ENCODE measurements around the gene KLHL1.

The KLHL1 gene

GRCh38 chr13:69660155-69660554 lies 448.1 kb downstream of the KLHL1 start:
- H3K27me3 ChIP-seq (ENCODE audit: control insufficient read depth in 1 of 2, insufficient read depth in 2 of 2, low read length in 2 of 2) = no peaks in the 10 kb centered on the region
- no peaks in the 10 kb centered on the region for H3K4me1 ChIP-seq (ENCODE audit: control insufficient read depth in 1 of 2, insufficient read depth in 2 of 2, low read length in 2 of 2)
- no peak overlapping the region for H3K4me3 ChIP-seq (ENCODE audit: low read depth in 1 of 2, low read length in 2 of 2)
- H3K36me3 ChIP-seq (ENCODE audit: control insufficient read depth in 1 of 2, insufficient read depth in 2 of 2, low read length in 2 of 2) = no peaks in the 10 kb centered on the region
- H3K27ac ChIP-seq (ENCODE audit: low read depth, low read length) = no peak overlapping the region
- H3K9ac ChIP-seq (ENCODE audit: low read depth in 1 of 2, low read length in 2 of 2) = no peak overlapping the region
- peaks cover 0 to 8% of the 10 kb centered on the region in 2 donors for H3K9me3 ChIP-seq (ENCODE audit: control insufficient read depth in 1 of 2, low read length in 2 of 2)

GRCh38 chr13:69657676-69658075 lies 450.6 kb downstream of the KLHL1 start:
- peaks cover 0 to 8% of the 10 kb centered on the region in 2 donors for H3K9me3 ChIP-seq (ENCODE audit: control insufficient read depth in 1 of 2, low read length in 2 of 2)
- no peaks in the 10 kb centered on the region for H3K27me3 ChIP-seq (ENCODE audit: control insufficient read depth in 1 of 2, insufficient read depth in 2 of 2, low read length in 2 of 2)
- H3K4me1 ChIP-seq (ENCODE audit: control insufficient read depth in 1 of 2, insufficient read depth in 2 of 2, low read length in 2 of 2) = no peaks in the 10 kb centered on the region
- H3K27ac ChIP-seq (ENCODE audit: low read depth, low read length) = no peak overlapping the region
- H3K36me3 ChIP-seq (ENCODE audit: control insufficient read depth in 1 of 2, insufficient read depth in 2 of 2, low read length in 2 of 2) = no peaks in the 10 kb centered on the region
- H3K9ac ChIP-seq (ENCODE audit: low read depth in 1 of 2, low read length in 2 of 2) = no peak overlapping the region
- H3K4me3 ChIP-seq (ENCODE audit: low read depth in 1 of 2, low read length in 2 of 2) = no peak overlapping the region

- no peaks in the 10 kb centered on the region for H3K4me1 ChIP-seq (ENCODE audit: control insufficient read depth in 1 of 2, insufficient read depth in 2 of 2, low read length in 2 of 2)
- no peak overlapping the region for H3K4me3 ChIP-seq (ENCODE audit: low read depth in 1 of 2, low read length in 2 of 2)
- H3K9ac ChIP-seq (ENCODE audit: low read depth in 1 of 2, low read length in 2 of 2) = no peak overlapping the region
- no peak overlapping the region for H3K27ac ChIP-seq (ENCODE audit: low read depth, low read length)
- H3K27me3 ChIP-seq (ENCODE audit: control insufficient read depth in 1 of 2, insufficient read depth in 2 of 2, low read length in 2 of 2) = no peaks in the 10 kb centered on the region
- H3K9me3 ChIP-seq (ENCODE audit: control insufficient read depth in 1 of 2, low read length in 2 of 2) = peaks cover 0 to 6% of the 10 kb centered on the region in 2 donors
- no peaks in the 10 kb centered on the region for H3K36me3 ChIP-seq (ENCODE audit: control insufficient read depth in 1 of 2, insufficient read depth in 2 of 2, low read length in 2 of 2)
These were observed 453.9 kb downstream of the KLHL1 start for GRCh38 chr13:69654392-69654791.

All from duodenal mucosa (tissue), 2 donors.